T-helper 17 cell (primary cell): ENCODE data around the gene INSIG1. TPM values are rescaled to one million over a fixed set of nuclear protein-coding genes. Genes with fewer than 3 reads are reported as not detected.

Experiments
- ATAC-seq: fragments of 150-1000 bp; cut with Tn5 transposase; 2 replicates; pipeline ENCODE4 v1.10.0; 2021; ENCODE audit warnings: mild to moderate bottlenecking, moderate library complexity
- DNase-seq, 3 donors: peaks; one replicate each; pipeline versions ENCODE4 v3.0.0 to v3.0.0-alpha.2; 2020 to 2021
- H3K9me3 ChIP-seq: one replicate; pipeline ENCODE4 v1.7.0; 2013; ENCODE audit warnings: low read length, mild to moderate bottlenecking; ENCODE audit not compliant: control insufficient read depth, poor library complexity, severe bottlenecking
- H3K27ac Mint-ChIP-seq: one replicate; pipeline ENCODE4 v1.8.0; 2022; ENCODE audit warnings: mild to moderate bottlenecking, moderate library complexity, mixed read lengths
- H3K27me3 Mint-ChIP-seq: one replicate; pipeline ENCODE4 v1.8.0; 2022; ENCODE audit warnings: mixed read lengths
- H3K36me3 Mint-ChIP-seq: one replicate; pipeline ENCODE4 v1.8.0; 2022; ENCODE audit warnings: low read depth, mixed read lengths
- H3K4me1 Mint-ChIP-seq: one replicate; pipeline ENCODE4 v1.8.0; 2022; ENCODE audit warnings: mild to moderate bottlenecking, mixed read lengths
- H3K4me3 Mint-ChIP-seq: one replicate; pipeline ENCODE4 v1.8.0; 2022; ENCODE audit warnings: mild to moderate bottlenecking, moderate library complexity, mixed read lengths
- total RNA-seq, 4 donors: library from RNA in 2 of 4; stranded (reverse) in 2 of 4; gene quantifications; one replicate each; pipeline ENCODE4 v1.2.3 and lab custom pipeline; 2022 to 2026

INSIG1 gene
- total RNA-seq, 2 donors from 2014 or later, result 53.3 to 55.1 TPM

DNA sequence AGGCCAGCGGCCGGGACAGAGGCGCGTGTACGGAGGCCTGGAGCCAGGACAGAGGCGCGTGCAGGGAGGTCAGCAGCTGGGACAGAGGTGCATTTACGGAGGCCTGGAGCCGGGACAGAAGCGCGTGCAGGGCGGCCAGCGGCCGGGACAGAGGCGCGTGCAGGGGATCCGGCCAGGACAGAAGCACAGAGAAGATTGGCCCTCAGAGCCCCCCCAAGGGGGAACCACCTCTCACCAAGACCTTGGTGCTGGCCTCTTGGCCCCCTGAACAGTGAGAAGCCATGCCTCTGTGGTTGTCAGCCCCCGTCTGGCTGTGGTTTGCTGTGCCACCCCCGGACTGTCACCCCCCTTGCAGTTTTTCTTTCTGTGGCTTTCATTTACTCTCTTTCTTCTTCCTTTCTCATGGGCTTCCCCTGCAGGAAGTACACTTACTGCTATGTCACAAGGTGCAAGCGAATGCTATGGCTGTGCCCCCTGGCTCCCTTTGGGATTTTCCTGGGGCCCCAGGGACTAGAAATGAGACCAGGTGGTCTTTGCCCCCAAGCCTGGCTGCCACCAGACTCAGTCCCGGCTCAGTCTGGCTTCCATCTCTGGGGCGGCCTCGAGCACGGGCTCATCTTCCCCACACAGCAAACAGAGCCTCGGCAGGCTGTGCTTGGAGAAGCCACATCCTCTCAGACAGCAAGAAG lies 41.1 kb downstream of the INSIG1 start:
- H3K9me3 ChIP-seq, result no peaks in the 10 kb centered on the region
- Mint-ChIP-seq H3K4me1 (peaks cover 14% of the 10 kb centered on the region), H3K4me3 (peak overlapping the region; percentile 84), H3K27me3 (peaks cover 25% of the 10 kb centered on the region), H3K36me3 (no peaks in the 10 kb centered on the region), H3K27ac (peak overlapping the region; percentile 54)
- peak; percentile 68 for ATAC-seq
- DNase-seq, result peak in 1 of 3 donors; percentile 7

DNA sequence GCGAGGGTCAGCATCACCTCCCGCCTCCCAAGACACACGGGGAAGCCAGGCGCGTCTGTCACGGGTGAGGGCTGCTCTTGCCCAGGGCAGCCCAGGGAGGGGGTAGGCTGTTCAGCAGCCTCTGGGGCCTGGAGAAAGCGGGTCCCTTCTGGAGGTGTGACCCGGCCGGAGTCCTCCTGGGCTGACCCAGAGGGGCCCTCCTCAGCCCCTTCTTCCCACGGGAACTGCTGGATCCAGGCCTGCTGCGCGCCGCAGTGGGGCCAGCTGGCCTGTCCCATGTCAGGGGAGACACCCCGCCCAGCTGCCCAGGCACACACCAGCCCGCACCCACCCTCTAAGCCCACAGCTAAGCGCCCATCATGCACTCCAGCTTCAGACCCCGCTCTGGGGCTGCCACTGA lies 41.8 kb downstream of the INSIG1 start:
- no peak for DNase-seq
- H3K4me3 Mint-ChIP-seq, result no peak overlapping the region
- peak overlapping the region; percentile 54 for H3K27ac Mint-ChIP-seq
- H3K4me1 Mint-ChIP-seq, result peaks cover 14% of the 10 kb centered on the region
- H3K36me3 Mint-ChIP-seq, result no peaks in the 10 kb centered on the region
- no peak for ATAC-seq
- H3K9me3 ChIP-seq, result no peaks in the 10 kb centered on the region
- H3K27me3 Mint-ChIP-seq, result peaks cover 25% of the 10 kb centered on the region

DNA sequence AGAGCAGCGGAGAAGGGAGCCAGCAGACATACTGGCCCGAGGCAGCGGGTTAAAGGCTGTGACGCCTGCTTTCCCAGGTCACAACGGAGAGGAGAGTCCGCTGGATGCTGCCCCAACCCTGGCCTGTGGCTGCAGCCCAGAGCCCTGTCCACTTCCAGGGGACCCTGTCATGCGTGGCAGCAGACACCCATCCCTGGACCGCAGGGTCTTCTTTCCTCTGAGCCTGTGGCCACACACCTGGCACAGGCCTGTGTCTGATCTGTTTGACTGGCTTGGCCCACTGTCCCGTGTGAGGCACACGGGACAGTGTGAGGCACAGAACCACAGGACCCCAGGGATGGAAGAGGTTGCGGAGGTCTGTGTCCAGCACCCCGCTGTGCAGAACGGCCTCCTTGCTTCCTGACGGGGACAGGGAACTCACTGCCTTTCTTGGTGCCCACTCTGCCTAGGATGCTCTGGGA lies 42.4 kb downstream of the INSIG1 start:
- Mint-ChIP-seq H3K4me1 (peaks cover 16% of the 10 kb centered on the region), H3K27ac (no peak overlapping the region), H3K4me3 (no peak overlapping the region), H3K27me3 (peaks cover 27% of the 10 kb centered on the region), H3K36me3 (no peaks in the 10 kb centered on the region)
- DNase-seq (no peak), ATAC-seq (no peak)
- H3K9me3 ChIP-seq, result no peaks in the 10 kb centered on the region

DNA sequence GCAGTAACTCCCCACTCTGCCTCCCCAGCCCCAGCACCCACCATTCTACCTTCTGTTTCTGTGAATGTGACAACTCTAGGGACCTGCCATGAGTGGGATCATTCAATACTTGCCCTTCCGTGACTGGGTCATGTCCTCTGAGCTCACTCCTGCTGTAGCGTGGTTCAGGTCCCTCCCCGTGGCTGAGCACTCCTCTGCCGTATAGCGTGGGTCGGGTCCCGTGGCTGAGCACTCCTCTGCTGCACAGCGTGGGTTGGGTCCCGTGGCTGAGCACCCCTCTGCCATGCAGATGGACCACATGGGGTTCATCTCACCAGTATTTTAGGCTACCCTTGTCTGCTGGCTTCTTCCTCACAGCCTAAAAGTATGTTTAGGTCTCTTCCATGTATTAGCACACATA lies 43.0 kb downstream of the INSIG1 start:
- H3K27ac Mint-ChIP-seq, result no peak overlapping the region
- no peak for DNase-seq
- peaks cover 18% of the 10 kb centered on the region for H3K4me1 Mint-ChIP-seq
- H3K36me3 Mint-ChIP-seq, result no peaks in the 10 kb centered on the region
- peaks cover 33% of the 10 kb centered on the region for H3K27me3 Mint-ChIP-seq
- ATAC-seq, result no peak
- no peak overlapping the region for H3K4me3 Mint-ChIP-seq
- no peaks in the 10 kb centered on the region for H3K9me3 ChIP-seq

DNA sequence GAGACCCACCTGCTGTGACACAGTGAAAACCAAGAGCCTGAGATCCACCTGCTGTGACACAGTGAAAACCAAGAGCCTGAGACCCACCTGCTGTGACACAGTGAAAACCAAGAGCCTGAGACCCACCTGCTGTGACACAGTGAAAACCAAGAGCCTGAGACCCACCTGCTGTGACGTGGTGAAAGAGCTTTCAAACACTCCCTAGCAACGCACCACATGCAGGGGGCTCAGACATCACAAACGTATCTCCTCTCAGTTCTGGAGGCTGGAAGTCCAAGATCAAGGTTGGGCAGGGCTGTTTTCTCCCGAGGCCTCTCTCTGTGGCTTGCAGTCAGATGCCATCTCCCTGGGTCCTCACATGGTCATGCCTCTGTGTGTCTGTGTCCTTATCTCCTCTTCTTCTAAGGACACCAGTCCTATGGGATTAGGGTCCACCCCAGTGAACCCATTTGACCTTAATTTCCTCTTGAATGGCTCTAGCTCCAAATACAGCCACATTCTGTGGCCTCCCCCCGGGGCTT lies 43.8 kb downstream of the INSIG1 start:
- Mint-ChIP-seq H3K4me1 (peaks cover 18% of the 10 kb centered on the region), H3K36me3 (no peaks in the 10 kb centered on the region), H3K4me3 (no peak overlapping the region), H3K27me3 (peaks cover 33% of the 10 kb centered on the region), H3K27ac (peak overlapping the region; percentile 54)
- no peaks in the 10 kb centered on the region for H3K9me3 ChIP-seq
- DNase-seq (no peak), ATAC-seq (no peak)

DNA sequence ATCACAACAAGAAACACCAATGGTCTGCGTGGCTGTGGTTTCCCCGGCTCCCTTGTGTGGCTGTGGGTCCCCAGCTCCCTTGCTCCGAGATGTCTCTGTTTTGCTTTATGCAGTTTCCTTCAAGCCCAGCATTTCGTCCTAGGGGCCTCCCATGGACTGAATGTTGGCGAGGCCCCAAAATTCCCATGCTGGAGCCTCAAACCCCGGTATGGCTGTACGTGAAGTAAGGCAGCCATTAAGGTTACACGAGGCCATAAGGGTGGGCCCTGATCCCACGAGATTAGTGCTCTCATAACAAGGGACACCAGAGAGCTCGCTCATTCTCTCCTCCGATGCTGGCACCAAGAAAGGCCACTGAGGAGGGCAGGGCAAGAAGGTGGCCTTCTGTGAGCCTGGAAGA lies 44.6 kb downstream of the INSIG1 start:
- Mint-ChIP-seq H3K4me1 (peaks cover 18% of the 10 kb centered on the region), H3K27ac (peak overlapping the region; percentile 54), H3K27me3 (peaks cover 30% of the 10 kb centered on the region), H3K36me3 (no peaks in the 10 kb centered on the region), H3K4me3 (no peak overlapping the region)
- DNase-seq (no peak), ATAC-seq (no peak)
- H3K9me3 ChIP-seq, result no peaks in the 10 kb centered on the region

DNA sequence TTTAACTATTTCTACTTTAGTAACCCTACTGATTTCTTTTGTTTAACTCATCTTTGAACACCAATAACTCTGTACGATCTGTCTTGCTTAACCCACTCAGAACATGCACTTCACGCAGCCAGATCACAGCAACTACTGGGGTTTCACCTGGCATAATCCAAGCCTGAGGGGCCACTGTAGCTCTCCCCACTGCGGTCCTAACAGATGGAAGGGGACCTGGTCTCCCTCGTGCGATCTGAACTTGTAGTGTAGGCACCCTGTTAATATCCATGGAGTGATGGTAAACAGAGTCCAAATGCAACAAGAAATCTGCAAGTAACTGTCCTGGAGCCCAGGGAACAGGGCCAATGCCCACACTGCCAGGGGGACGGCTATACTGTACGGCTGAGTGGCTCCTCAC lies 45.5 kb downstream of the INSIG1 start:
- Mint-ChIP-seq H3K4me3 (peak overlapping the region; percentile 49), H3K36me3 (no peaks in the 10 kb centered on the region), H3K27me3 (peaks cover 24% of the 10 kb centered on the region), H3K27ac (no peak overlapping the region), H3K4me1 (peaks cover 14% of the 10 kb centered on the region)
- no peak for DNase-seq
- ATAC-seq, result no peak
- no peaks in the 10 kb centered on the region for H3K9me3 ChIP-seq

DNA sequence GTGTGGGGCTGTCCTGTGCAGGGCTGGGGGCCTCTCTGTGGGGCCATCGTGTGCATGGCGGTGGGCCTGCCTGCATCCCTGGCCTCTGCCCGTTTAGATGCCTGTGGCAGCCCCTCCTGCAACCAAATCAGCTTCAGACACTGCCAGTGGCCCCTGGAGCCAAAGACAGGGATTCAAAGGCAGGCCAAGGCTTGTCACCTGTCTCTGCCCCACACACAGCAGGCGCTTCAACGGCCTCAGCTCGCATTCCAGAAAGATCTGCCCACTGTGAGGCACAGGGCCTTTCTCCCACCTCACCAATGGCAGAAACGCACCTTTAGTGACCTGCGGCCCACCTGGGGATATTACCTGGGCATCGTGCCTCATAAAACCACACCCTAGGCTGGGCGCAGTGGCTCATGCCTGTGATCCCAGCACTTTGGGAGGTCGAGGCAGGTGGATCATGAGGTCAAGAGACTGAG lies 46.0 kb downstream of the INSIG1 start:
- no peaks in the 10 kb centered on the region for H3K9me3 ChIP-seq
- Mint-ChIP-seq H3K36me3 (no peaks in the 10 kb centered on the region), H3K27me3 (peaks cover 24% of the 10 kb centered on the region), H3K4me1 (peaks cover 12% of the 10 kb centered on the region), H3K4me3 (peak overlapping the region; percentile 61), H3K27ac (no peak overlapping the region)
- DNase-seq (no peak), ATAC-seq (no peak)

DNA sequence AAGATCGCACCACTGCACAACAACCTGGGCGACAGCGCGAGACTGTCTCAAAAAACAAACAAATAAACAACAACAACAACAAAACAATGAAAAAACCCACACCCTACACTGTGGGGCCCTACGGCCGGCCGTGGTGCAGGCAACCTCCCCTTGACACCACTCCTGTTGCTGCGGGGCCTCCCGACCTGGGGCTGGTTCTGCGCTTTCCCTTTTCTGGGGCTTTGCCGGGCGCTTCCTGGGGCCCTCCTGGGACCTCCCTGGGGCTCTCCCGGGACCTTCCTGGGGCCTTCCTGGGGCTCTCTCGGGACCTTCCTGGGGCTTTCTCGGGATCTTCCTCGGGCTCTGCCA lies 46.6 kb downstream of the INSIG1 start:
- H3K4me3 Mint-ChIP-seq, result peak overlapping the region; percentile 61
- no peaks in the 10 kb centered on the region for H3K36me3 Mint-ChIP-seq
- DNase-seq (no peak), ATAC-seq (no peak)
- peaks cover 7% of the 10 kb centered on the region for H3K4me1 Mint-ChIP-seq
- no peak overlapping the region for H3K27ac Mint-ChIP-seq
- H3K9me3 ChIP-seq, result no peaks in the 10 kb centered on the region
- peaks cover 24% of the 10 kb centered on the region for H3K27me3 Mint-ChIP-seq

DNA sequence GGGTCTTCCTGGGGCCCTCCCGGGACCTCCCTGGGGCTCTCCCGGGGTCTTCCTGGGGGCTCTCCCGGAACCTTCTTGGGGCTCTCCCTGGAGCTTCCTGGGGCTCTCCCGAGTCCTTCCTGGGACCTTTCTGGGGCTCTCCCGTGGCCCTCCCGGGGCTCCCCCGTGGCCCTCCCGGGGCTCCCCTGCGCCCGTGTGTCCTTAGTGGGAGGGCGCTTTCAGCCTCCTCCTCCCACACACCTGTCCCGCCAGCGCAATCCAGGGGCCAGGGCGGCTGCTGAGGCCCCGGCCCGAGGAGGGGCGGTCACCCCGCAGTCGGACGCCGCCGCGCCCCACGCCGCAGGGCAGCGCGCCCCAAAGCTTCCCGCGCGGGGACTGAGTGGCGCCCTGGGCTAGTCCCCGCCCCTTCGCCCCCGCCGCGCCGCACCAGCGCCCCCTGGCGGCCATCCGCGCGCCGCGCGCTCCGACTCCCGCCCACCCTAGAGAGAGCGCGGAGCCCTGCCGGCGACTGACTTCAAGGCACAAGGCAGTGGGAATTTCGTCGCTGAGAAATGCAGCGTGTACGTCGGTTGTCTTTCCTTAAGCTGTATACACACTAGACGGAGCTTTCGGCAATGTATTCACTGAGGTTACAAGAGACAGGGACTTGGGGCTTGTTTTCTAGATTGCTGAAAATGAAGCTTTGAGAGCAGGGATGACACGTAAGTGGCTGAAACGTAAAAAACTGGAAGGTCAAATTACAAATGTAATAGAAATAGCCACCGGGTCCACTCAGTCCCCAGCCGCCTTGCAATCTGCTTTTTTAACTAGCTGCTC lies 47.1 kb downstream of the INSIG1 start:
- H3K27me3 Mint-ChIP-seq, result peaks cover 24% of the 10 kb centered on the region
- no peaks in the 10 kb centered on the region for H3K9me3 ChIP-seq
- DNase-seq, result peak; percentile 79 to 88 (median 83)
- H3K27ac Mint-ChIP-seq, result no peak overlapping the region
- peak overlapping the region; percentile 61 for H3K4me3 Mint-ChIP-seq
- no peaks in the 10 kb centered on the region for H3K36me3 Mint-ChIP-seq
- peak; percentile 98 for ATAC-seq
- peaks cover 7% of the 10 kb centered on the region for H3K4me1 Mint-ChIP-seq

DNA sequence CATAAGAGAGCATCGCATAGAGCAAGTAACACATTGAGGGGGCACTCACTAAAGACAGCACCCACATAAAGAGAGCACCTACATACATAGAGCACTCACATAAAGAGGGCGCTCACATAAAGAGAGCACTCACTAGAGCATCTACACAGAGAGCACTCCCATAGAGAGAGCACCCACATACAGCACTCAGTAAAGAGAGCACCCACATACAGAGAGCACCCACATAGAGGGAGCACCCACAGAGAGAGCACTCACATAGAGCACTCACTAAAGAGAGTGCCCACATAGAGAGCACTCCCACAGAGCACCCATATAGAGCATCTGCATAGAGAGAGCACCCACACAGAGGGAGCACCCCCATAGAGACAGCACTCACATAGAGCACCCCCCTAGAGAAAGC lies 47.8 kb downstream of the INSIG1 start:
- DNase-seq (no peak), ATAC-seq (no peak)

DNA sequence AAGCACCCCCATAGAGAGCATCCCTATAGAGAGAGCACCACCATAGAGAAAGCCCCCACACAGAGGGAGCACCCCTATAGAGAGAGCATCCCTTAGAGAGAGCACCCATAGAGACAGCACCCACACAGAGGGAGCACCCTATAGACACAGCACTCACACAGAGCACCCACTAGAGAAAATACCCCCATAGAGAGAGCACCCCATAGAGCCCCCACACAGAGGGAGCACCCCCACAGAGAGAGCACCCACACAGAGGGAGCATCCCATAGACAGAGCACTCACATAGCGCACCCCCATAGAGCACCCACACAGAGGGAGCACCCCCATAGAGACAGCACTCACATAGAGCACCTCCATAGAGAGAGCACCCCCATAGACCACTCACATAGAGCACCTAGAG lies 48.6 kb downstream of the INSIG1 start:
- no peak for DNase-seq
- peaks cover 26% of the 10 kb centered on the region for H3K27me3 Mint-ChIP-seq
- H3K4me3 Mint-ChIP-seq, result no peak overlapping the region
- no peak for ATAC-seq
- no peaks in the 10 kb centered on the region for H3K9me3 ChIP-seq
- H3K27ac Mint-ChIP-seq, result no peak overlapping the region
- no peaks in the 10 kb centered on the region for H3K36me3 Mint-ChIP-seq
- peaks cover 7% of the 10 kb centered on the region for H3K4me1 Mint-ChIP-seq

More for the DNA sequence above, 47.8 kb downstream of the INSIG1 start:
- H3K9me3 ChIP-seq, result no peaks in the 10 kb centered on the region
- no peaks in the 10 kb centered on the region for H3K36me3 Mint-ChIP-seq
- H3K4me1 Mint-ChIP-seq, result peaks cover 7% of the 10 kb centered on the region
- H3K4me3 Mint-ChIP-seq, result no peak overlapping the region
- H3K27ac Mint-ChIP-seq, result no peak overlapping the region
- H3K27me3 Mint-ChIP-seq, result peaks cover 24% of the 10 kb centered on the region

DNA sequence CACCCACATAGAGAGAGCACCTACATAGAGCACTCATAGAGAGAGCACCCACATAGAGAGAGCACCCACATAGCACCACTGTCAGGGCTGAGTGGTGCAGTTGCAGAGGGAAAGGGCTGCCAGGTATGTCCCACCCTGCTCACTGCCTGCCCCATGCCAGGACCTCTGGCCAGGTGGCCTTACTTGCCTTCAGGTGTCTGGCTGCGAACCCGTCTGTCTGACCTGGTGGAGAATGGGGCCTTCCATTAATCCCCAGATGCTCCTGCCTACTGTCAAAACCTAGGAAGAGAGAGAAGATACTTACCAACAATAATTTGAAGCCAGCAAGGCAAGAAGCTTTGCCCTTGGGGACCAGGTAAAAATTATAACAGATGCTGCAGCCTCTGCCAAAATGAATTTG lies 51.1 kb downstream of the INSIG1 start:
- ATAC-seq (no peak), DNase-seq (no peak)
- no peaks in the 10 kb centered on the region for H3K9me3 ChIP-seq
- no peak overlapping the region for H3K27ac Mint-ChIP-seq
- peaks cover 4% of the 10 kb centered on the region for H3K4me1 Mint-ChIP-seq
- H3K27me3 Mint-ChIP-seq, result peaks cover 26% of the 10 kb centered on the region
- H3K36me3 Mint-ChIP-seq, result no peaks in the 10 kb centered on the region
- no peak overlapping the region for H3K4me3 Mint-ChIP-seq
